Neural crest cell (in vitro differentiated cells): ENCODE data around the gene SMPX. TPM values are rescaled to one million over a fixed set of nuclear protein-coding genes. Genes with fewer than 3 reads are reported as not detected.
A peak's percentile ranks its signal among the peaks of the same experiment; 100 is the strongest.

Experiments used
- DNase-seq: peaks from one replicate; pipeline ENCODE4 v3.0.0; 2021; ENCODE audit warnings: low read depth, mixed read lengths, low spot score
- H3K27ac Mint-ChIP-seq: one replicate; pipeline ENCODE4 v1.8.0; 2021; ENCODE audit warnings: mild to moderate bottlenecking, mixed read lengths; ENCODE audit not compliant: unreplicated experiment
- H3K27me3 Mint-ChIP-seq: 2 replicates; pipeline ENCODE4 v1.8.0; 2021; ENCODE audit warnings: low read depth, mild to moderate bottlenecking, mixed read lengths
- H3K36me3 Mint-ChIP-seq: 2 replicates; pipeline ENCODE4 v1.8.0; 2021; ENCODE audit warnings: low read depth, mild to moderate bottlenecking, mixed read lengths
- H3K4me1 Mint-ChIP-seq: 2 replicates; pipeline ENCODE4 v1.8.0; 2021; ENCODE audit warnings: mixed read lengths
- H3K4me3 Mint-ChIP-seq: one replicate; pipeline ENCODE4 v1.8.0; 2021; ENCODE audit warnings: mild to moderate bottlenecking, mixed read lengths
- H3K9me3 Mint-ChIP-seq: 2 replicates; pipeline ENCODE4 v1.8.0; 2021; ENCODE audit warnings: mixed read lengths
- CTCF ChIP-seq: fragments of 200-600 bp; sonication (generic); conservative IDR thresholded peaks from 2 replicates; pipeline ENCODE4 v1.5.0; 2021; ENCODE audit warnings: antibody characterized with exemption, mild to moderate bottlenecking
- total RNA-seq: library from RNA; stranded (reverse); gene quantifications from 2 replicates; pipeline ENCODE4 v1.2.1, GENCODE V29; 2021

Gene SMPX
- total RNA-seq, 1 donor from 2014 or later = 0.51 TPM

GRCh38 chrX:21740329-21741274 is 17.3 kb downstream of the SMPX start:
- Mint-ChIP-seq H3K36me3 (no peaks in the 10 kb centered on the region), H3K9me3 (no peaks in the 10 kb centered on the region), H3K4me1 (peaks cover 28% of the 10 kb centered on the region), H3K27ac (no peak overlapping the region), H3K27me3 (peaks cover 4% of the 10 kb centered on the region), H3K4me3 (no peak overlapping the region)
- DNase-seq = no peak
- no peak for TF ChIP-seq CTCF

GRCh38 chrX:21738950-21739287 is 19.0 kb downstream of the SMPX start:
- H3K27me3 Mint-ChIP-seq = peaks cover 4% of the 10 kb centered on the region
- no peak for TF ChIP-seq CTCF
- H3K27ac Mint-ChIP-seq = peak overlapping the region; percentile 21
- peaks cover 20% of the 10 kb centered on the region for H3K4me1 Mint-ChIP-seq
- H3K4me3 Mint-ChIP-seq = peak overlapping the region; percentile 74
- no peaks in the 10 kb centered on the region for H3K9me3 Mint-ChIP-seq
- H3K36me3 Mint-ChIP-seq = no peaks in the 10 kb centered on the region
- no peak for DNase-seq

- no peak for TF ChIP-seq CTCF
- DNase-seq = peak; percentile 30
- Mint-ChIP-seq H3K4me3 (peak overlapping the region; percentile 74), H3K9me3 (no peaks in the 10 kb centered on the region), H3K4me1 (peaks cover 19% of the 10 kb centered on the region), H3K27ac (peak overlapping the region; percentile 21), H3K36me3 (no peaks in the 10 kb centered on the region), H3K27me3 (peaks cover 4% of the 10 kb centered on the region)
Observed at GRCh38 chrX:21738210-21738949, 19.5 kb downstream of the SMPX start.

- DNase-seq = no peak
- H3K36me3 Mint-ChIP-seq = no peaks in the 10 kb centered on the region
- no peak overlapping the region for H3K27ac Mint-ChIP-seq
- no peaks in the 10 kb centered on the region for H3K9me3 Mint-ChIP-seq
- no peak overlapping the region for H3K4me3 Mint-ChIP-seq
- peaks cover 16% of the 10 kb centered on the region for H3K4me1 Mint-ChIP-seq
- no peak for TF ChIP-seq CTCF
- H3K27me3 Mint-ChIP-seq = peaks cover 4% of the 10 kb centered on the region
Observed at GRCh38 chrX:21735768-21736127, 22.2 kb downstream of the SMPX start.

- no peak for TF ChIP-seq CTCF
- Mint-ChIP-seq H3K36me3 (no peaks in the 10 kb centered on the region), H3K27ac (no peak overlapping the region), H3K9me3 (no peaks in the 10 kb centered on the region), H3K4me1 (peaks cover 11% of the 10 kb centered on the region), H3K27me3 (peaks cover 4% of the 10 kb centered on the region), H3K4me3 (no peak overlapping the region)
- no peak for DNase-seq
Observed at GRCh38 chrX:21735038-21735767, 22.7 kb downstream of the SMPX start.
